Duodenal mucosa (tissue), 2 donors: ENCODE measurements around the gene NOL12.

Source experiments
- H3K27ac ChIP-seq: one replicate; pipeline ENCODE4 v1.7.0; 2013; ENCODE audit warnings: low read depth, low read length
- H3K27me3 ChIP-seq, 2 donors: one replicate each; pipeline ENCODE4 v1.7.0; 2013; ENCODE audit warnings: low read length in 2 of 2, control low read depth in 1 of 2; ENCODE audit not compliant: insufficient read depth in 2 of 2, control insufficient read depth in 1 of 2
- H3K36me3 ChIP-seq, 2 donors: one replicate each; pipeline ENCODE4 v1.7.0; 2013; ENCODE audit warnings: low read length in 2 of 2, control low read depth in 1 of 2; ENCODE audit not compliant: insufficient read depth in 2 of 2, control insufficient read depth in 1 of 2
- H3K4me1 ChIP-seq, 2 donors: one replicate each; pipeline ENCODE4 v1.7.0; 2013; ENCODE audit warnings: low read length in 2 of 2, control low read depth in 1 of 2; ENCODE audit not compliant: insufficient read depth in 2 of 2, control insufficient read depth in 1 of 2
- H3K4me3 ChIP-seq, 2 donors: one replicate each; pipeline ENCODE4 v1.7.0; 2013; ENCODE audit warnings: low read length in 2 of 2, low read depth in 1 of 2
- H3K9ac ChIP-seq, 2 donors: one replicate each; pipeline ENCODE4 v1.7.0; 2013; ENCODE audit warnings: low read length in 2 of 2, low read depth in 1 of 2
- H3K9me3 ChIP-seq, 2 donors: one replicate each; pipeline ENCODE4 v1.7.0; 2013; ENCODE audit warnings: low read length in 2 of 2, control low read depth in 1 of 2; ENCODE audit not compliant: control insufficient read depth in 1 of 2

The NOL12 gene

GRCh38 chr22:37672920-37673455 lies 13.2 kb upstream of the NOL12 start:
- no peak overlapping the region for H3K4me3 ChIP-seq
- peaks cover 23 to 34% of the 10 kb centered on the region in 2 donors for H3K4me1 ChIP-seq
- no peaks in the 10 kb centered on the region for H3K9me3 ChIP-seq
- H3K27me3 ChIP-seq, result no peaks in the 10 kb centered on the region
- no peak overlapping the region for H3K27ac ChIP-seq
- no peaks in the 10 kb centered on the region for H3K36me3 ChIP-seq
- no peak overlapping the region for H3K9ac ChIP-seq

- Histone ChIP-seq H3K27me3 (no peaks in the 10 kb centered on the region), H3K9ac (no peak overlapping the region), H3K4me1 (peaks cover 27 to 38% of the 10 kb centered on the region in 2 donors), H3K27ac (peak overlapping the region; percentile 32), H3K9me3 (no peaks in the 10 kb centered on the region), H3K4me3 (no peak overlapping the region), H3K36me3 (no peaks in the 10 kb centered on the region)
These were observed 11.9 kb upstream of the NOL12 start for GRCh38 chr22:37674248-37674647.

GRCh38 chr22:37674951-37675929 lies 10.9 kb upstream of the NOL12 start, which contains the start of gene LGALS1:
Gene LGALS1, plus strand, starts transcription at chr22:37675636. Its CDS starts 67 bp downstream, at chr22:37675703.
- H3K9me3 ChIP-seq, result no peaks in the 10 kb centered on the region
- peak within 1 kb of the TSS; percentile 89 for H3K27ac ChIP-seq
- H3K4me1 ChIP-seq, result peaks cover 27 to 38% of the 10 kb centered on the region in 2 donors
- no peaks in the 10 kb centered on the region for H3K36me3 ChIP-seq
- H3K27me3 ChIP-seq, result no peaks in the 10 kb centered on the region
- peak within 1 kb of the TSS; percentile 73 for H3K4me3 ChIP-seq
- peak within 1 kb of the TSS; percentile 72 to 74 for H3K9ac ChIP-seq

- Histone ChIP-seq H3K9ac (peak overlapping the region; percentile 72 to 73), H3K27me3 (no peaks in the 10 kb centered on the region), H3K9me3 (no peaks in the 10 kb centered on the region), H3K4me3 (peak overlapping the region; percentile 73), H3K27ac (peak overlapping the region; percentile 89), H3K4me1 (peaks cover 31 to 46% of the 10 kb centered on the region in 2 donors), H3K36me3 (no peaks in the 10 kb centered on the region)
These were observed 10.0 kb upstream of the NOL12 start for GRCh38 chr22:37675930-37676735.

- H3K4me1 ChIP-seq, result peaks cover 39 to 54% of the 10 kb centered on the region in 2 donors
- peak overlapping the region; percentile 72 to 73 for H3K9ac ChIP-seq
These were observed 9.2 kb upstream of the NOL12 start for GRCh38 chr22:37676736-37677492.

GRCh38 chr22:37677493-37677974 lies 8.6 kb upstream of the NOL12 start:
- H3K4me3 ChIP-seq, result peak overlapping the region; percentile 73
- H3K9me3 ChIP-seq, result no peaks in the 10 kb centered on the region
- H3K36me3 ChIP-seq, result no peaks in the 10 kb centered on the region
- H3K4me1 ChIP-seq, result peaks cover 35 to 50% of the 10 kb centered on the region in 2 donors
- H3K9ac ChIP-seq, result peak overlapping the region in 1 of 2 donors; percentile 72
- peak overlapping the region; percentile 89 for H3K27ac ChIP-seq
- no peaks in the 10 kb centered on the region for H3K27me3 ChIP-seq

More at GRCh38 chr22:37676736-37677492, 9.2 kb upstream of the NOL12 start:
- no peaks in the 10 kb centered on the region for H3K9me3 ChIP-seq
- H3K36me3 ChIP-seq, result no peaks in the 10 kb centered on the region
- H3K27ac ChIP-seq, result peak overlapping the region; percentile 89
- H3K4me3 ChIP-seq, result peak overlapping the region; percentile 73
- no peaks in the 10 kb centered on the region for H3K27me3 ChIP-seq

GRCh38 chr22:37678372-37678771 lies 7.8 kb upstream of the NOL12 start:
- H3K4me3 ChIP-seq, result no peak overlapping the region
- H3K4me1 ChIP-seq, result peaks cover 28 to 43% of the 10 kb centered on the region in 2 donors
- no peaks in the 10 kb centered on the region for H3K27me3 ChIP-seq
- H3K36me3 ChIP-seq, result no peaks in the 10 kb centered on the region
- no peak overlapping the region for H3K27ac ChIP-seq
- H3K9me3 ChIP-seq, result no peaks in the 10 kb centered on the region
- H3K9ac ChIP-seq, result no peak overlapping the region

GRCh38 chr22:37679670-37680069 lies 6.5 kb upstream of the NOL12 start:
- H3K27ac ChIP-seq, result no peak overlapping the region
- H3K4me1 ChIP-seq, result peaks cover 28 to 36% of the 10 kb centered on the region in 2 donors

GRCh38 chr22:37680191-37680851 lies 5.8 kb upstream of the NOL12 start:
- H3K4me3 ChIP-seq, result no peak overlapping the region
- no peaks in the 10 kb centered on the region for H3K9me3 ChIP-seq
- peaks cover 24 to 34% of the 10 kb centered on the region in 2 donors for H3K4me1 ChIP-seq
- H3K27me3 ChIP-seq, result no peaks in the 10 kb centered on the region
- H3K27ac ChIP-seq, result no peak overlapping the region
- H3K36me3 ChIP-seq, result no peaks in the 10 kb centered on the region
- no peak overlapping the region for H3K9ac ChIP-seq

More at GRCh38 chr22:37679670-37680069, 6.5 kb upstream of the NOL12 start:
- Histone ChIP-seq H3K9ac (no peak overlapping the region), H3K4me3 (no peak overlapping the region), H3K27me3 (no peaks in the 10 kb centered on the region), H3K36me3 (no peaks in the 10 kb centered on the region), H3K9me3 (no peaks in the 10 kb centered on the region)
